NCI-H2029 (cell line): ENCODE data around the gene SMAP2.
A peak's percentile ranks its signal among the peaks of the same experiment; 100 is the strongest.

Experiments
- DNase-seq: peaks from one replicate; lab custom pipeline; 2025; lab: John Stamatoyannopoulos, UW

The SMAP2 gene

DNA sequence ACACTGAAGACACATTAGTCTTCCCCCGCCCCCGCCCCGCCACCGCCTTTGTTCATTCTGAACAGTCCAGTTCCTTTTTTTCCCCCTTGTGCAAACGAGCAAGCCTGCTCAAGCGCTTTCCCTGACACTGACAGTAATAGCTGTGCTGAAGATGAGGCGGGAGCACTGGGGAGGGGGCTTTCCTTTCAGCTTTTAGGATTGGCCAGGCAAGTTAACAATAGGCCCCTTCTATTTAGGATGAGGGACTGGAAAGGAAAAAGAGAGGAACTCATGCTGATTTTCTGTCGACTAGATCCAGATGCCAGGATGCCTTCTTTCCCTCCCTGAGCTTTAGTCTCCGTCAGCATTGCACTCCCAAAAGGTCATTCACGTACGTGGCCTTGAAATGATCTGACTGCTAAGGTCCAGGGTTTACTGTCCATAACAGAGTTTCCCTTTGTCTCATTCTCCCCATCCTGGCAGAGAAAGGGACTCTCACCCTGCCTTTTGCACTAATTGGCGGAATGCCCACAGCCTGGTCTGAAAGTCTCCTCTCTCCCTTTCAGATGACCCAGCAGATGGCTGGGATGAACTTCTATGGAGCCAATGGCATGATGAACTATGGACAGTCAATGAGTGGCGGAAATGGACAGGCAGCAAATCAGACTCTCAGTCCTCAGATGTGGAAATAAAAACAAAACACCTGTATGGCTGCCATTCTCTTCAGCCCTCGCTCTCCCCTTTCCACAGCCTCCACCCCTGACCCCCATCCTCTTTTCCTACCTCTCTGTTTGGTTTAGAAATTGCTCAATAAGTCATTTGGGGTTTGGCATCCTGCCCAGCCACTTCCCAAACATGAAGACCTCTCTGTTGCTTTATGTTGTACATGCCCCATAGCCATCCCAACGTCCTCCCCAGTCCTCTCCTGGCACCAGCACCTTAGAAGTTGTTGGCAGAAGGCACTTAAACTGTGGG is 48.2 kb downstream of the SMAP2 start:
- DNase-seq = peak; percentile 100

DNA sequence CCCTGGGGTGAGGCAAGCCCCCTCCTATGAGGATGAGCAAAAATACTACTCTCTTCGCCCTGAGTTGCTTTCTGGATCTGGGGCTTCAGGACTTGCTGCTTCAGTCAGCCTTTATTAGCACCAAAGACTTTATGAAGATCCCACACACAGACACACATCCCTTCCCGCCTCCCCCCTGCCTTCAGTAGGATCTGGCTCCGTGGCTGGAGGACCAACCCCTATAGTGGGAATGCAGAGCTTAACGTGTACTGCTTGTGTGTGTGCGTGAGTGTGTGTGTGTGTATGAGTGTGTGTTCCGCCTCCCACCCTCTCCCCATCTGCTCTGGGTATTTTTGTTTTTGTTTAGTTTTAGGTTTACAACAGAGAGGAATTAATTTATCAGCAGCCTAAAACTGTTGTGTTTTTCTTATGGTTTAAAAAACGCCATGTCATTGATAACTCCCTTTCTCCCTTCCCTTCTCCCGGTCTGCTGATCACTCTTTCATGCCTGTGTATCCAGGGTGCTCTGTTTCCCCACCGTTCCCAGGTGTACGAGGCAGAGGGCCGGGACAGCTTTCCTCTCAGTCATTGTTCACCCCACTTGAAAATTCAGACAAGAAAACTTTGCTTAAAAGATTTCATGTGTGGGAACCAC is 49.2 kb downstream of the SMAP2 start:
- DNase-seq = no peak

DNA sequence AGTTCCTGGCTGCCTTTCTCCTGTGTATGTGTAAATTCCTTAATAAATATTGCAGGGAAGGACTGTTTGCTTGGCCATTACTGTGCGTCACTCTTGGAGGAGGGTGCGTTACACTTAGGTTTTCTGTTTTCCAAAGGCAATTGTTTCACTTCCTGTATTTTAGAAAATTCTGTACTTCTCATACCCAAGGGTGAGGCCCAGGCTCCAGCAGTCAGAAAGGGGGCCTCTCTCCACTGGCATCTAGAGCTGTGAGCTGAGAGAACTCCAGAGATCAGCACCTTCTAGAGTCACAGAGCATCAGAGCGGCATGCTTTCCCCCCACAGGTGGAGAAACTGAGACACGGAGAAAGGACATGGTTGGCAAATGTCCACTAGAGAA is 49.7 kb downstream of the SMAP2 start:
- DNase-seq = no peak

DNA sequence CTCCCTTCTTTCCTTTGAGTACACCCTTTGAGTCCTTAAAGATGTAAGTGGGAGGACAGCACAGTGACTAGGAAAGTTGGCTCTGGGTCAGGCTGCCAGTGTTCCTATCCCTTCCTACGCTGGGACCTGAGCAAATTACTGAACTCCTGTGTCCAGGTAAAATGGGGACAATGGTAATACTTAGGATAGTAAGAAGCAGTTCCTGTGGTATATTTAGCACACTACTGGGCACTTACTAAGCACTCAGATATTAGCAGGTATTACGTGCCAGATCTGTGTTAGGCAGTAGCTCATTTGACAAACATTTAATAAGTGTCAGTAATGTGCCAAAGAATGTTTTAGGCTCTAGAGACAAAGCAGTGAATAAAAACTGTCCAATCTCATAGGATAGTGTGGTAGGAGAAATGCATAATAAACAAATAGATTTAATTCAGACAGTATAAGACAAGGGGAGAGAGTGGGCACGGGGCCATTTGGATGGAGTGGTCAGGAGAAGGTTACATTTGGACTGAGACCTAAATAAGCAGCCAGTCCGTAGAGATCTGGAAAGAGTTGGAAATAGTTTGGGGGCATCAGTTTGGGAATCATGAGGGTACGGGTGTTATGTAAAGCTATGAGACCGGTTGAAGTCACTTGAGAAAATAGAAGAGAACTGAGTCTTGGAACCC is 50.6 kb downstream of the SMAP2 start:
- no peak for DNase-seq

DNA sequence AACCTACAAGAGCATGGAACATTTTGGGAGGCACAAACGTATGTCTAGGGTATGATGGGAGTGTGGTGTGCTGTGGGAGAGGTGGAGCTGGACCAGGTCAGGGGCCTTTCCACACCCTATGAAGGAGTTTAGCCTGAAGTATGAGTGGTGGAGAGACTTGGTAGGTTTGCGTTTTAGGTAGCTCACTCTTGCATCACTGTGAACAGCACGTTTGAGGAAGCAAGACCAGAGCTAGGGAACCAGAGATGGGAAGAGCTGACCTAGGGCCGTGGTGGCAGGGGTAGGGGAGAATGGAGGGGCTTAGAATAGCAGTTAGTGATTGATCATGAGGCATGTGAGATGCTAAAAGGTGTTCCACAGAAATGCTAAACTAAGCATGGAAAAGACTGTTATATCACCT is 51.7 kb downstream of the SMAP2 start:
- DNase-seq = no peak

DNA sequence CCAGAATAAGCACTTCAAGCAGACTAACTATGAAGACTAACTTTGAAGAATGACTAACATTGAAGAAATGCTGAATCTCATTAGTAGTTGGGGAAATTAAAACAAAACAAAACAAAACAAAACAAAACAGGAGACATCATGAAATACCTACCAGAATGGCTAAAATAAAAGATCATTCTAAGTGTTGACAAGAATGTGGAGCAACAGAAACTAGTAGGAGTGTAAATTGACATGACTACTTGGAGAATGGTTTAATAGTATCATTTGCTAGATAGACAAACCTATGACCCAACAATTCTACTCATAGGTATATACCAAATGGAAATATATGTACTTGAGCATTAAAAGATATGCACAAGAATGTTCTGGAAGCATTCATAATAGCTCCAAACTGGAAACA is 57.9 kb downstream of the SMAP2 start:
- DNase-seq = no peak

DNA sequence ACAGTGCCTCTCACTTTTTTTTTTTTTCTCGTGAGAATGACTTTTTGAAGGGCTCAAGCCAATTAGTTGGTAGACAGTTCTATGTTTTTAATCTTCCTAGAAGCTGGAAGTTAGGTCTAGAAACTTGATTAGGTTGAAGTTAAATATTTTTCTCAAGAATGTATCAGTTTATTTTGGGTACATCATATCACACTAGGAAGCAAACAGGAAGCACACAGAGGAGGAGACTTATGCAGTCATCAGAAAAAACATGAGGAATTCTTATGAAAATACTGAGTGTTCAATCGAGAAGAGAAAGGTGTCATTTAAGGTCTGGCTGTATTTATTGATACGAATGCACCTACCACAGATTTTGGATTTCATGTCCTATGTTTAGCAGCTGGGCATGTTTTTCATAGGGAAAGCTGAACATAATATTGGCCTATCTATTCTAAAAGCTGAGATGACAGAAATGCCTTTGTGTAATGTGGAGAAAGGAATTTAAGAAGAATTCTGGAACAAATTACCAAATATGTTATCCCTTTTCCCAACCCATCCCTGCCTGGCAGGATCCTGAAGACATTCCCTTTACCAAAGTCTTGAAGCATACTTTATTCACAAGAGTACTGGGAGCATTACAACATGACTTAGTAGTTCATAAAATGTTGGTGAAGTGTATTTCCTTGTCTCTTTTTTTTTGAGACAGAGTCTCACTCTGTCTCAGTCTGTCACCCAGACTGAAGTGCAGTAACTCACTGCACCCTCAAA is 59.3 kb downstream of the SMAP2 start:
- DNase-seq = no peak

DNA sequence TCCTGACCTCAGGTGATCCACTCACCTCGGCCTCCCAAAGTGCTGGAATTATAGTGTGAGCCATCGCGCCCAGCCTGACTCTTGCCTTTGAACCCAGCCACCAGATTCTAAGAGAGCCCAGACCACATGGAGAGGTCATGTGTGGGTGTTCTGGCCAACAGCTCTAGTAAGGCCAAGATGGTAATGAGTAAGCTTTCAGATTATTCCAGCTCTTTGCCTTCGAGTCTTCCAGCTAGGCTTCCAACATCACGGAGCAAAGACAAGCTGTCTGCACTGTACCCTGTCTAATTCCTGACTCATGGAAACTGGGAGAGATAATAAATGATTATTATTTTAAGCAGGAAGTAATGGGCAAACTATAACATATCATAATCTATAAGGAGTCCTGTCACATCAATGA is 61.9 kb downstream of the SMAP2 start:
- no peak for DNase-seq

DNA sequence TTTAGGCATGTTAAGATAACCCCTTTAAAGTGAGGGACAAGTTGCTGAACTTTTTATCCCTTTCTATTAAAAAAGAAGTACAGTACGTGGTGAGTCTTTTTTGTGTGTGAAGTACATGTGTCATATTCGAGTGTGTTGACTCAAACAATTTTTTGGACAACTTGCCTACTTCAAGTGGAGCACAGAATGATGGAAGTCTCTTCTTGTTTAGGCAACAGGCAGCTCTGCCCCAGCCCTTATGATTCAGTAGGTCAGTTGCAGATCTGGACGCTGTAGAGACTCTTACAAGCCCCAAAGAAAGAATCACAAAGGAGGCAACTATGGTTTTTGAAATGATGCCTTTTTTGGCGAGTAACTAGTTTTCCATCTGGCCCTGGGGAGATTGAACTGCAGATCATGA is 62.3 kb downstream of the SMAP2 start:
- no peak for DNase-seq

DNA sequence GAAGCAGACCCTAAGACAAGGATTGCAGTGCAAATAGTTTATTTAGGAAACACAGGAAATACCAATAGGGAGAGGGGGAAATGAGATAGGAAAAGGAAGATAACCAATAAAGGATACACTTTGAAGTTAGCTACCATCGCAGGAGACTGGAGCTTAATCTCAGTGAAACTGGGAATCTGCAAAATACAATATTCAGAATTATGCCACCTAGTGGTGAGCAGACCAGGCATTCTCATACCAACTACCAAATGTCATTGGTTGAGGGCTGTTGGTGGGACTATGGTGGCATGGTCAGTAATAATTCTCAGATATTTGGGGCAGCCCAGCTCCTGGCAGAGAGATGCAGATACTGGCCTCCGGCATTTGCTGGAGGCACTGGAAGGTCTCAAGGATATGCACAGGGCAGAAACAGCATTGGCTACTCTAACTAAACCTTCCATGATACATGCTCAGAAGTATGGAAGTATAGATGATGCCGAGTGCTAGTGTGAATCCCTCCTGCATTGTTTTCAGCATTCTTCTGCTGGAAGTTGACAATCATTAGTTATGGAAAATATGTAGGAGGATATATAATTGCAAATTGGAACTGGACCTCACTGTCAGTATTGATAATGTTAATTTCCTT is 65.0 kb downstream of the SMAP2 start:
- DNase-seq = peak; percentile 75

DNA sequence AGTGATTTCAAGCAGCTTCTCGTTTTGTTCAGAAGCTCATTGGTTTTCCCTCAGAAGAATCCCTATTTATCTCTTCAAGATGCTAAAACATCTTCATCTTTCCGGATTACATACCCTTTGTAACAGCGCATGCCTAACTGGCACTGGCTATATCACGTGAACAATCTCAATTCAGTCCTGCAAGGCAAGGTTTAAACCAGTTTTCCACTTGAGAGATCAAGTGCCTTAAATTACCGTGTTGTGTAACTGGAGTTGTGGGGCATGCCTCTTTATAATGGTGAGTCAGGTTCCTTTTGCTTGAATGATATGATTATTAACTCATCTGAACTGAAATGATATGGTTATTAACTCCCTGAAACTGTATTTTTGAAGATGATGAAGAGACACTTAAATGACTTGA is 65.7 kb downstream of the SMAP2 start:
- peak; percentile 85 for DNase-seq

DNA sequence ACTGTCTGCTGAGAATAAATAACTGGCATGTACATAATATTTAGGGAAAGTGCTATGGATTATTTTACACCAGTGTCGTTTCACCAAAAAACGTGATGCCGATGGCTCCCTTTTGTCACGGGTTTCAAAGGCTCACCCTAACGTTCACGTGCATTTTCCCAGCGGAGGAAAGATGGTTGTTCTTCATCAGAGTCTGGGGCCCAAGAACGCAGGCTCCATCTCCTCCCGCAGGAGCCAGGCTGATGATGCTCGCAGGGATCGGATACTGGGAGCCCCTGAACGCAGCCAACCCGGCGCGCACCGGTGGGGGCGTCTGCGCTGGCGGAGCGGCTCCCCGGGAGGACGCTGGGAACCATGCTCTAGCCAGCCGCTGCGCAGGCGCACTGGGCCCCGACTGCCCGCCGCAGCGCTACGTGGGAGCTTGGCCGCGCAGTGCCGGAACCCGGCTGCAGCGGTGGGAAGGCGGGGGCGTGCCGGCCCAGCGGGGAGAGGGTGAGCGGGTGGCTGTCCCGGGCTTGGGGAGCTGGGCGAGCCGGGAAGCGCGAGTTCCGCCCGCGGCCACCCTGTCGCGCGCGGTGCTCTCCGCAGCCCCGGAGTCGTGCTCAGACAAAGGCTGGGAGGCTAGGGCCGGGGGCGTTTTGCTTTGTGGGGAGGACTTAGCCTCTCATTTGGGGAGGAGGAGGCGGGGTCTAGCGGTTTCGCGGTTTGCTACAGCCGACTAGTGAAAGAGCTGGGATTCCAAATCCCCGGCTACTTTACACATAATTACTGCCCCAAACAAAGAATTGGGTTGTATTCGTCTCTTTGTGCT is 76.4 kb downstream of the SMAP2 start, which contains the start of gene ZFP69B:
TSS of gene ZFP69B (plus strand) at position 793 of the 811 bp plus-strand sequence. CDS start 486 bp downstream, outside the sequence.
- peak; percentile 100 for DNase-seq

DNA sequence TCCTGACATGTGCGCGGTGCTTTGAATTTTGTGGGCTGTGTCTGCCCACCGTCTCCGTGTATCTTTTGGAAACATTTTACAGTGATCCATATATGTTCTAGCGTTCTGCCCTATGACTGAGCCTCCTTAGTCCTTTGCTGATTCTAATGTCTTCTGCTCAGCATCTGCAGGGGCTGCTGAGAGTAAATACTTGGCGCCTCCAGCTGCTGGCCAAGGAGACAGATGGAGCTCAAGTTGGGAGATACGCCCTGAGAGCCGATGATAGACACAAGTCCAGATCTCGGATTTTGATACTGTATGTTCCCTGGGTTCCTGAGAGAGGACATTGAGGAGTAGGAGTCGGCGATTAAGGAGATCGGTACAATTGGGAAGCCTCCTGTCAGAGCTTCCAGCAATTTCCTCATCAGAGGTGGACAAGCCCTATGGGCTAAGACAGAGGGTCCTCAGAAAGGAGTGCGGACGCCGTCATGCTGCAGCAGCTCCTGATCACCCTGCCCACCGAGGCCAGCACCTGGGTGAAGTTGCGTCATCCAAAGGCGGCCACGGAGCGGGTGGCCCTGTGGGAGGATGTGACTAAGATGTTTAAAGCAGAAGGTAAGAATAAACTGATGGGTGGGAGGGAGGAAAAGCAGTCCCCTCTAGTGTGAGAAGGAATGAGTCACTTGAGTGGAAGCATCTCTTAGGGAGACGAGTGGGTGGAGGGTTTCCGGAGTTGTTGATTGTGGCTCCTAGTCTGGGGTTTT is 77.1 kb downstream of the SMAP2 start:
- DNase-seq = no peak

DNA sequence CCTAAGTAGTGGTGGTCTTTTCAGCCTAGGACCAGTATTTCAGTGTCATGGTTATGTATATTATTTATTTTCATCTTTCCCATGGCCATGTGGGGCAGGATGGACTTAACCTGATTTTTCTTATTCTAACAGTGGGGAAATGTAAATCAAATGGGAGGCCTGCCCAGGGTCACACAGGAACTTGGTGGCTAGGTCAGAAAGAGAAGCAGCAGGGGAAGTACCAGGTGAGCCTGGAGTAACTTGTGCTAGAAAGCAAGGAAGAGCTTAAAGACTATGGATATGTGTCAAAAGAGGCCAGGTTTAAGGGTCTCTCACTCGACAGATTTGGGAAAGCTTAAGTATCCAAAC is 77.7 kb downstream of the SMAP2 start:
- DNase-seq = no peak

DNA sequence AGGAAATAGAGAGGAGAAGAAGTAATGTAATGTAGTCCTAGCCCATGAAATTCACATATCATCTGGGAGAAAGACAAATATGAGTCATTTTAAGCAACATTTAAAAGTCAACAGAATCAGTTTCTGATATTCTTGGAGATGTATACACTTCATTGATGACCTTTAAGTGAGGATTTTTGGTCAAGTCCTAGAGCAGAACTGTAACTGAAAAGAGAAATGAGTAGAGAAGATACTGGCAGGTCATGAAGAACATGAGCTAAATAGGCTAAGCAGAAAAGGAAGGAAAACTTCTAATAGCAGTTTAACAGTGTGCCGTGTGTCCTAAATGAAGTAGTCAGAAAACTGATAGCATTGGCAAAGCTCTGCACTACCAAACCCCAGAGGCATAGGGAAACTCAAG is 81.3 kb downstream of the SMAP2 start:
- no peak for DNase-seq

DNA sequence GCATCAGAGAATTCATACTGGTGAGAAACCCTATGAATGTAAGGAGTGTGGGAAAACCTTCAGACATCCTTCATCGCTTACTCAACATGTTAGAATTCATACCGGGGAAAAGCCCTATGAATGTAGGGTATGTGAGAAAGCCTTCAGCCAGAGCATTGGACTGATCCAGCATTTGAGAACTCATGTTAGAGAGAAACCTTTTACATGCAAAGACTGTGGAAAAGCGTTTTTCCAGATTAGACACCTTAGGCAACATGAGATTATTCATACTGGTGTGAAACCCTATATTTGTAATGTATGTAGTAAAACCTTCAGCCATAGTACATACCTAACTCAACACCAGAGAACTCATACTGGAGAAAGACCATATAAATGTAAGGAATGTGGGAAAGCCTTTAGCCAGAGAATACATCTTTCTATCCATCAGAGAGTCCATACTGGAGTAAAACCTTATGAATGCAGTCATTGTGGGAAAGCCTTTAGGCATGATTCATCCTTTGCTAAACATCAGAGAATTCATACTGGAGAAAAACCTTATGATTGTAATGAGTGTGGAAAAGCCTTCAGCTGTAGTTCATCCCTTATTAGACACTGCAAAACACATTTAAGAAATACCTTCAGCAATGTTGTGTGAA is 89.5 kb downstream of the SMAP2 start:
- DNase-seq = no peak

DNA sequence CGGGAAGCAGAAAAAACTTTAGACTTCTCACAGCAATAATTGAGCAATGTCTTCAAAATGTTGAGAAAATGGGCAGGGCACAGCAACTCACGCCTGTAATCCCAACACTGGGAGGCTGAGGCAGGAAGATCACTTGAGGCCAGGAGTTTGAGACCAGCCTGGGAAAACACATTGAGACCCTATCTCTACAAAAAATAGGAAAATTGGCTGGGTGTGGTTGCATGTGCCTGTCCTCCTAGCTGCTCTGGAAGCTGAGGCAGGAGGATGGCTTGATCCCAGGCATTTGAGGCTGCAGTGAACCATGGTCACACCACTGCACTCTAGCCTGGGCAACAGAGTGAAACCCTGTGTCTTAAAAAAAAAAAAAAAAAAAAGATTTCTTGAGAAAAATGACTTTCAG is 95.8 kb downstream of the SMAP2 start:
- no peak for DNase-seq
